AG08395 (cell line): ENCODE data around the gene FHL5.
A peak's percentile ranks its signal among the peaks of the same experiment; 100 is the strongest.
"Not testable (repeated sequence)": the region's sequence is repeated elsewhere in the genome, so short reads cannot be mapped to it uniquely, and the experiment has no call there.

Source experiments
- DNase-seq: peaks from one replicate; pipeline ENCODE4 v3.0.0; 2012; ENCODE audit warnings: mixed read lengths, low spot score

Gene FHL5, protein sequence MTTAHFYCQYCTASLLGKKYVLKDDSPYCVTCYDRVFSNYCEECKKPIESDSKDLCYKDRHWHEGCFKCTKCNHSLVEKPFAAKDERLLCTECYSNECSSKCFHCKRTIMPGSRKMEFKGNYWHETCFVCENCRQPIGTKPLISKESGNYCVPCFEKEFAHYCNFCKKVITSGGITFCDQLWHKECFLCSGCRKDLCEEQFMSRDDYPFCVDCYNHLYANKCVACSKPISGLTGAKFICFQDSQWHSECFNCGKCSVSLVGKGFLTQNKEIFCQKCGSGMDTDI

DNA sequence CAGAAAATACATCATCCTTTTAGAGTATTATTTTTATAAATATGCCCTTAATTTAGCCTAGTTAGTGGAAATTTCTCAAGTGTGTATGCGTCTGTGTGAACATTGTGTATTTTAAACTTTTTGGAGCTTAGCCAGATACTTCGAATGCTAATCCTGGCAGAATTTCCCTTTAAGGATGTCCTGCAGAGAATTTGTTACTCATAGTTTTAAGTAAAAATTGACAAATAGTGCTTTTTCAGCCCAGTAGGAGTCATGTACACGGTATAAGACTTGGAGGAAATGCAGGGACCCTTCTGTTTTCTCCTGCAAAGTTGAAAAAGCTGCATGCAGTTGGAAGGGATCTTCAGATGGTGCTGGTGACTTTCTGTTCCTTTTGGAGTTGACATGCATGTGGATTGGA, at the start of gene FHL5:
Gene FHL5 (plus strand): TSS at position 243 of the 400 bp plus-strand sequence. CDS start 40,486 bp downstream, outside the sequence.
- DNase-seq, result no peak

DNA sequence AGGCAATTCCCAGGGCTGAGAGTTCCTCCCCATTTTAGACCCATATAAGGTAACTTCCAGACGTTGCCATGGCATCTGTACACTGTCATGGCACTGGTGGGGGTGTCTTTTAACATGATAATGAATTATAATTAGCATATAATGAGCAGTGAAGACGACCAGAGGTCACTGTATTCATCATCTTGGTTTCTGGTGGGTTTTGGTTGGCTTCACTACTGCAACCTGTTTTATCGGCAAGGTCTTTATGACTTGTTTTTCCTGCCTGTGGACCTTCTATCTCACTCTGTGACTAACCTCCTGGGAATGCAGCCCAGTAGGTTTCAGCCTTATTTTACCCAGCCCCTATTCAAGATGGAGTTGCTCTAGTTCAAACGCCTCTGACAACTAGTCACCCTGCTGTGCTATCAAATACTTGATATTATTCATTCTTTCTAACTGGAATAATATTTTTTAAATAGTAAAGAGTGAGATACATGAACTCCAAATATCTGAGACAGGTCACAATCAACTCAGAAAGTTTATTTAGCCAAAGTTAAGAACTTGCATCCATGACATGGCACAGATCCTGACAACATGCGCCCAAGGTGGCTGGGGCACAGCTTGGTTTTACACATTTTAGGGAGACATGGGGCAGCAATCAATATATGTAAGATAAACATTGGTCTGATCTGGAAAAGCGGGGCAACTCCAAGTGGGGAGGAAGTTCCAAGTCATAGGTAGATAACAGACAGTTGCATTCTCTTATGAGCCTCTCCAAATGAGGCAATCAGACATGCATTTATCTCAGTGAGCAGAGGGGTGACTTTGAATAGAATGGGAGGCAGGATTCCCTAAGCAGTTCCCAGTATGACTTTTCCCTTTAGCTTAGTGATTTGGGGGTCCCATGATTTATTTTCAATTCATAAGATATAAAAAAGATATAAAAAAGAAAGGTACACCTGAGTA, 42.5 kb upstream of the FHL5 start:
- DNase-seq, result no peak

DNA sequence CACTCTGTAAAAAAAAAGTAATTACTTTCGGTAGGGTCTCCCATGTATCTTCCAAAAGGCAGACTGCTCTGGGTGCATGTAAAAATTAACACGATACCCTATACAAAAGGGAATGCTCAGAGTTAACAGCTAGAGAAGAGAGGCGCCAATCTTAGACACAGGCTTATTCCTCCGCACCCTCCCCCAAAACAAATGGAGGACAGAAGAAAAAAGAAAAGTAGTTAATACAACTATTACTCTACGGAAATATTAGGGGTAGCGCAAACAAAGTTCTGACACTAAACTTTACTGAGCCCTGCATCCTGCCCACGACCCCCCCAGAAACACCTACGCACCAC, 41.7 kb upstream of the FHL5 start:
- DNase-seq, result no peak

DNA sequence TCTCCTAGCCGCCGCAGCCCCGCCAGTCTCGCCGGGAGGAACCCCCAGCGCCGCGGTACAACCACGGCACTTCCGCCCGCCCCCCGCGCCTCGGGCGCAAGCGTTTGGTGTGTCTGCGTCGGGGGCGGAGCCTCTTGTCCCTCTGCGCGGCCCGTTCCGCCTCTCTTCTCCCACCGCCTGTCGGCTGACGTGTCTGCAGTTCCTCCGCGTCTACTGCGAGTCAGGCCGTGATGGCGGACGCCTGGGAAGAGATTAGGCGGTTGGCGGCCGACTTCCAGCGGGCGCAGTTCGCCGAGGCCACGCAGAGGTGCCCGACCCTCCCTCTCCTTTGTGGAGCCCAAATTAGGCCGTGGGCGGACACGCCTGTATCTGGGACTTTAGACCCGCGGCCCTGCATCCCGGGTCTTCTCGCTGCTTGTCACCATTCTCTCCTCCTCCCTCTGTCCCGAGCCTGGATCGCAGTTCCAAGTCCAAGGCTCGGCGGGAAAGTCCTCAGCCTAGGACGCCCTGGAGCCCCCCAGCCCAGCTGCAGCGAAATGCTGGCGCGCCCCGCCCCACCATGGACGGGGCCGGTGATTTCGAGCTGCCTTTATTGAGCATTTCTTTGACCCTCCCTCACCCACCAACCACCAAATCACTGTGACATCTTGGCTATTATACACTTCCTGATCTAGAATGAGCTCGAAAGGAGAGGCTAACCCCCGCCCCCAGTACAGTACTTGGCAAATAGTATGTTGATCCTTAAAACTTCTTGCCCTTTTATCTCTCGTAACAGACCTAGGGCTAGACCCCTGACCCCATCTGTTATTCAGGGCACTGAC, 41.1 kb upstream of the FHL5 start, which contains the start of gene UFL1:
Gene UFL1 (plus strand): TSS at position 163 of the 821 bp plus-strand sequence. CDS start 68 bp downstream, at position 231.
- DNase-seq, result peak; percentile 90

DNA sequence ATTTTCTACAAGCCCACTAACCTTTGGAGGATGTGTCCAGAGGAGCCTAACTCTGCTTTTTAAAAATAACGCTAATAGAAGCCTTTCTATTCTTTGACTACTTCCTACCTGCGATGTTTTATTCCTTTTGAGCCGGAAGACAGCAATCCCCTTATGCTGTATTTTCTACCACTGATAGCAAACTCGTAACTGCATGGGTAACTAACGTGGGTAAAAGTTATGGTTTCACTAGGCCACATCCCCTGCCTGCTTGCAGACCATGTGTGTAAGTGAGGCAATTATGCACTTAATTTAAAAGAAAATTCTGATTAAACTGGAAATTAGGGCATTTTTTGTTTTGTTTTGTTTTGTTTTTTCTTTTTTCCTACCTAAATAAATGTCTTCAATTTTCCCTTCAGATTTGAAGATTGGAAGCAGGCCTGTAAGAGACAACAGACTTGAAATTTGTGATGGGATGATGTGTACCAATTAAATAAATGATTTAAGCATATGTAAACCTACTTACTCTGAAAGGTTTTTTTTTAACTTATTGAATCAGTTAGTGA, 40.4 kb upstream of the FHL5 start:
- DNase-seq, result peak; percentile 3

DNA sequence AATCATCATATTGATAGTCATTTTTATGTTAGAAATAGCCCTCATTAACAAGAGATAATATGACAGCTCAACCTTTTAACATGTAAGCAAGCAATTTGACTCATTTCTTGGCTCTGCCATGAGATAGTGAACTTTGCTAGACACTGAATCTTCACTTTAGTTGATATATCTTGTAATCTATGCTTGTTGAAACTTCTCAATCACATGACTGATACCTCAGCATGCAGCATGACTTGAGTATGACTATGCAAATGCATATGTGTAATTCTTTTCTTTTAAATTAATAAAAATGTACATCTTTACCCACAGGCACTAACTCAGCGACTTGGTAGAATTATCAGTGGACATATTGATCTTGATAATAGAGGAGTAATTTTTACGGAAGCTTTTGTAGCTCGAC, 34.7 kb upstream of the FHL5 start:
- DNase-seq, result no peak

DNA sequence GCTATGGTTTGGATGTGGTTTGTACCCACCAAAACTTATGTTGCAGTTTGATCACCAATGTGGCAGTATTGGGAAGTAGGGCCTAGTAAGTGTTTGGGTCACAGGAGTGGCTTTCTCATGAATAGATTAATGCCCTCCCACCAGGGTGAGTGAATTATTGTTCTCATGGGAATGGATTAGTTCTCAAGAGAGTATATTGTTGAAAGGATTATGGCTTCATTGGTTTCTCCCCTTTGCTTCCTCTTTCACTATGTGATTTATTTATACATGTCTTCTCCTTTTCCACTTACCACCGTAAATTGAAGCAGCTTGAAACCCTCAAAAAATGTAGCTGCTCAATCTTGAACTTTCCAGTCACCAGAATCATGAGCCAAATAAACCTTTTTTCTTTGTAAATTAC, 30.5 kb upstream of the FHL5 start:
- DNase-seq, result no peak

DNA sequence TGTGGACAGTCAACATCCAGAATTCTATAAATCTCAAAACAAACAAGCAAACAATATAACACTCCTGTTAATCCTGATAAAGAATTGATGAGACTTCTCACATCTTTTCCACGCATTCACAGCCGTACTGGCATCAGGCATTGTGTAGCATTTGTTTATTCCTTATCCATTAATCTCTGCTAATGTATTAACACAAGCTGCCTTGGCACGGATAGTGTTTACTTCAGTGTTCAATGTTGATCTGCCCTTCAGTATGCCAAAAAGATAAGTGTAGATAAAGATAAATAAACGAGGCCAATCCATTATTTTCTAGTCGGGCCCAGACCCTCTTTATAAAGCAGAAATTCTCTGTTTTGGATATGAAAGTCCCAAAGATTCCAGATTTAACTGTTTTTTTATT, 25.2 kb upstream of the FHL5 start:
- DNase-seq, result no peak

DNA sequence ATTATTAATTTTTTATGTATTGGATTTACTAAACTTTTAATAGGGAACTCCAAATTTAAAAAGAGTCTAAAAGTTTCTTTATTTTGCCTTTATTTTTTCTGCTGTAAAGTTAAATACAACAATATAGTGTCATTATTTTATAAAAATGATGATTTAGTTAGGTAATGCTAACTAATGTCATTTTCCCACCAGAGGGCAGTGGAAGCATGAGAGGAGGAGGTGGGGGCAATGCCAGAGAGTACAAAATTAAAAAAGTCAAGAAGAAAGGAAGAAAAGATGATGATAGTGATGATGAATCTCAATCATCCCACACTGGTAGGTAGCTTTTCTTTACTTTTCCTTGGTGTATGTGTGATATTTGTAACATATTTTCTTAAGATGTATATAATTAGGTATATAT, 20.2 kb upstream of the FHL5 start:
- no peak for DNase-seq

DNA sequence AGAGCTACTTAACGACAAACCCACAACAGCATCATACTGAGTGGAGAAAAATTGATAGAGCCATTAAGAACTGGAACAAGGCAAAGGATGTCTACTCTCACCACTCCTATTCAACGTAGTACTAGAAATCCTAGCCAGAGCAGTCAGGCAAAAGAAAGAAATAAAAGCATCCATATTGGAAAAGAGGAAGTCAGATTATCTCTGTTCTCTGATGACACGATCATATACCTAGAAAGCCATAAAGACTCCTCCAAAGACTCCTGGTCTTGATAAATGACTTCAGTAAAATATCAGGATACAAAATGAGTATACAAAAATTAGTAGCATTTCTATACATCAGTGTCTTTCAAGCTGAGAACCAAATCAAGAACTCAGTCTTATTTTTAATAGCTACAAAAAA, 17.0 kb upstream of the FHL5 start:
- DNase-seq, result no peak

DNA sequence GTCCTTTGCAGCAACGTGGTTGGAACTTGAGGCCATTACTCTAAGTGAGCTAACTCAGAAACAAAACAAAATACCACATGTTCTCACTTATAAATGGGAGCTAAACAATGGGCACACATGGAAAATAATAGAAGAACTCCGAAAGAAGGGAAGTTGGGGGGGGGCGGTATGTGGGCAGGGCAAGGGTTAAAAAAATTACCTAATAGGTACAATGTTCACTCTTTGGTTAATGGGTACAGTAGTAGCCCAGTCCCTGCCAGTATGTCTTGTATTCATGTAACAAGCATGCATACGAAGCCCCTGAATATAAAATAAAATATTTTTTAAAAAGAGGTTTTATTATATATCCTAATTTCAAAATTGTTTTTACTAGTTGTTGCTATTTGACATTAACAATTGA, 15.3 kb upstream of the FHL5 start:
- DNase-seq, result no peak

DNA sequence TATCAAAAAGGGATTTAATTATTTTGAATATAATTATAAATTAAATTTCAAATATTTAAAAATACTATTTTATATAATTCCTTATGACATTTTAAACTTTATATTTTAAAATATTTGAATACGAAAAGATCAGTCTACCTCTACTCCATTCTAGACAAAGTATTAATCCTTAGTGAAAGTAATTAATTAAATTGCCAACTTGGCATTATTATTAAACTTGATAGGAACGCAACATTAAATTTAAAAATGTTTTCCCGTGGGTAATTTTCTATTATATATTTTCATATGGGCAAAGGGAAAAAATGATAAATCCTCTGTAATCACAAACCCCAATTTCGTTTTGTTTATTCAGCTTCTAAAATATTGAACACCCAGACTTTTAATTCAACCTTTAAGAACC, 8.4 kb upstream of the FHL5 start:
- no peak for DNase-seq

DNA sequence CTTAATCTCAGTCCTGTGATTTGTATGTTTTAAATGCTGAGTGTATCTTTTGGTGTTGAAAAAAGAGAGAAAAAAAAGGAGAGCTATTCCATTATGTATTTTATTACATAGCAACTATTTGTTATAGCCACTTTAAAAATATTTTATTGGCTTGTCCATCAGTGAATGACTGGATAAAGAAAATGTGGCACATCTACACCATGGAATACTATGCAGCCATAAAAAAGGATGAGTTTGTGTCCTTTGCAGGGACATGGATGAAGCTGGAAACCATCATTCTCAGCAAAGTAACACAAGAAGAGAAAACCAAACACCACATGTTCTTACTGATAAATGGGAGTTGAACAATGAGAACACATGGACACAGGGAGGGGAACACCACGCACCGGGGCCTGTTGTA, 3.2 kb upstream of the FHL5 start:
- DNase-seq, result not testable (repeated sequence)

DNA sequence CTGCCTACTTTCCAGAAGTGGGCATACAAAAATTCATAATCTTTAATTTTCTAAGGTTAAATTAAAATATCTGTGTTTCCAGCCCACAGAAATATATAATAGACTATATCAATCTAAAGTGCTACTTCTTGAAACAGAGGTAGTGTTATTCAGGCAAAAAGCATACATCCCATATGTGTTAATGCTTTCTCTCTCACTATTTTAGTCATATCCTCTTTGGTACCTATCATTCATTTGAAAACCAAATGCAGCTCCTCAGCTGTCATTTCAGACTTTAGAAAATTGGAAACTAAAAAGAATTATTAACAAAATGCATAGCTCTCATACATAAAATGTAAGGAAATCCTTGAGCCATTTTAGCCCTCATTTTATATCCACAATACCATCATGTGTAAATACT, 925 bp downstream of the FHL5 start:
- DNase-seq, result no peak

DNA sequence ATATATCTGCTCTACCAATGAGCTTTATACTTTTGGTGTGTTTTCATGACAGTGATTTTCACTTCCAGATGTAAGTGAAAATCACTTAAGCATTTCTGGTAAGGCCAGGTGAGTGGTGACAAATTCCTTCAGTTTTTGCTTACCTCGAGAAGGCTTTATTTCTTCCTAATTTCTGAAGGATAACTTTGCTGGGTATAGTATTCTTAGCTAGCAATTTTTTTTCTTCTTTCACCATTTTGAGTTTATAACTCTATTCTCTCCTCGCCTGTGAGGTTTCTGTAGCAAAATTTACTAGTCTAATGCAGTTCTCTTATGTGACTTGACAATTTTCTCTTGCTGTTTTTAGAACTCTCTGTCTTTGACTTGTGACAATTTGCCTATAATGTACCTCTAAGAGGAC, 7.1 kb downstream of the FHL5 start:
- no peak for DNase-seq

DNA sequence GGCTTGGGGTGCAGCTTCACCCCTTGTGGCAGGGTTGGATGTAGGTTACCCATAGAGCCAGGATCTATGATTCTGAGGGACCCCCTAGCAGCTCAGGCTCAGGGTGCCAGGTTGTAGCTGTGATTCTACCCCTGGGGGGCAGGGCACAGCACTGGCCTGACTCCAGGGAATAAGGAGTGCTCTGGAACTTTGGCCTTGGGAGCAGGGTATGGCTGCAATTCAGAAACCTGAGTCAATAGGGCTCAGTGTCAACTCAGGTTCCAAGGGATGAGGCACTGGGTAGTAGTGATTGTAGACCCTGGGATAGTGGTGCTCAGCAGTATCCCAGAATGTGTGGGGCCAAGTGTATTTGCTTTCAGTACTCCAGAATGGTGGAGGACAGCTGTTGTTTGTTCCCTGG, 8.6 kb downstream of the FHL5 start:
- no peak for DNase-seq

DNA sequence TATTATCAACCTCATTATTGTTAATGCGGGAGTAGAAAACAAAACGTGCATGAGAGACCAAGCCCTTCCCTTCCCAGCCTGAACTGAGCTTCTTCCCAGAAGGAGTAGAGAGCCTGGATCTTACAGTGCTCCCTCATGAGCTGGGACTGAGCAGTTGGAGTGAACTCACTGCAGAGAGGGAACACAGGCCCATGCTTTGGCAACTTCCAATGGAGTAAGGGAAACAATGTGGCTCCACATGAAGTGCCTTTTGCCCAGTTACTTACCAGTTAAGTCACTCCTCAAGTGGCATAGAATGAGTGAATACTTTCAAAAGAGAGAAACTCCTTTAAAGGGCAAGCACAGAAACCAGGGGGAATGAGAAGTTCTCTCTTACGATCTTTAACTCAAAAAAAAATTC, 12.4 kb downstream of the FHL5 start:
- DNase-seq, result no peak

DNA sequence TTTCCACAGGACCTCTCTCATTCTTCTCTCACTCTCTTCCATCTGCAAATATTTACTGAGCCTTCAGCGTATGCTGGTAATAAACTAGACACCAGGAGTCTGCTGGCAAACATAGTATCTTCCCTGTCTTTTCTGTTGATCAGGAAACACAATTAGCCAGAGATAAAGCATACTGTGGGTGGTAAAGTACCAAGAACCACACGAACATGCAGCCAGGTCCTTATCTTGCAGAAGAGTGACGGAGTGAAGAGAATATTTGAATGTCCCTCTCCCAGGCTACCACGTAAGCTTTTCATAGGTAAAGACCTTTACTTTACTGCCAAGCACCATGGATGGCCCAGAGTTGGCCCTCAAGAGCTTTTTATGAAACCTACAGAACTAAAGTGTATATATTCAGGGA, 13.3 kb downstream of the FHL5 start:
- no peak for DNase-seq

DNA sequence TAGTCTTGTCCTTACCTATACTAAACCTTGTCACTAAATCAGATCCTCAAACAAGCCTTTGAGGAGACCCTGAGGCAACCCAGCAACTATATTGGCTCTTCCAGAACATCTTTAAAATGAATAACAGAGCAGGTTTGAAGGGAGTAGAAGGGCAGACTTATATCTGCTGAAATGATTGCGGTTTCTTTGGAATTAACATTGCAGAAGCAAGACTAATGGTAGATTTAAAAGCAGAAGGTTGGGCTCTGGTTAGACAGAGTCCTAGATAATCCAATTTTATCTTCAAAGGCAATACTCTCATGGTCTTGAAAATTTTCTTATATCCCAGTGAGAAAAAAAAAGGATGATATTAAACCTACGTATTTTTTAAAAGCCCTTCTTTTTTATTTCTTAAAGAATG, 19.1 kb downstream of the FHL5 start:
- DNase-seq, result no peak

DNA sequence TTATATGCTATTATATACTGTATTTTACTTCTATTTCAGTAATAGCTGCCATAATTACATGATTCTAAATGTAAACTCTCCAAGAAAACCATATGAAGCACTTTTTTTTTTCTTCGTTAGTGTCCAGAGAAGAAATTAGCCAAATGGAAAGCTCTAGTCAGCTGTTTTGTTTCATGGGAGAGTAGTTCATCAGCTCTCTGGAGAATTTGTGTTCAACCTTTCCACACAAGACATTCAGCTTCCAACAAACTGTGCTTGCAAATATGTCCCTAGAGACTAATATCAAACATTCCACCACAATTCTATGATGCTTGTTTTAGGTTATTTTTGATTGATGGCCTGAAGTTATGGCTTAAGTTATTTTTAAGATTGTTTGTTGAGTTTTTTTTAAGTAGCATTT, 19.5 kb downstream of the FHL5 start:
- DNase-seq, result no peak

DNA sequence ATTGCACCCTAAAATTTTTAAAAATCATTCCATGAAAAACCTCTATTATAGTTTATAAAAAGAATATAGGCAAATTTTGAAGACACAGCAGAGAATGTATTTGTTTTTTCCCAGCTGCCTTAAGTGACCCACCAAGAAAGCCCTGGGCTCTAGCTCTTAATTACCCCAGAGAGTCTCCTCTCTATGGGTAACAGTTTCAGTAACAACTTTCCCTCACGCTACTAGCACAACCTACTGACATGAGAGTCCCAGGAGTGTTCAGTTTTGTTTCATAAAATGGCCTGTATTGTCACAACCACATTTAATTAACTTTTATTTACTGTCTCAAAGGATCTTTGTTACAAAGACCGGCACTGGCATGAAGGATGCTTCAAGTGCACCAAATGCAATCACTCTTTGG, 41.5 kb downstream of the FHL5 start:
- no peak for DNase-seq

DNA sequence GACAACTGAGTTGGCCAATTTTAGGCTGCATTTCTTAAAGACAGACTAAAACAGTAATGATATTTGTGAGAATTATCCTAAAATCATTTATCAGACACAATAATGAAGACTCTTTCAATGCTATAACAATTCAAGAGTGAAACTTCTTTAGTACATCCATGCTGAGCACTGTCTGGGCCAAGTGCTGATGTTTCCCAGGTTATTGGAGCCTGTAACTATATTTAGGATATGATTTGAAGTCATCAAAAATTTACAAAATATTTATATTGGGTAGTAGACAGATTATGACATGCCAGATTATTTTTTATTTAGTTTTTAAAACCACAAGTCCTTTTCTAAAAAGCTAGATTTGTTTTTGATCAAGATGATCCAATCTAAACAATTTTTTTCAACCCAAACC, 45.1 kb downstream of the FHL5 start:
- no peak for DNase-seq
